Uterus (tissue), 2 donors: ENCODE measurements around the gene ZNF846.

Experiments used
- POLR2A ChIP-seq, 2 donors: fragments of 450-650 bp; IDR thresholded peaks; one replicate each; pipeline ENCODE4 v1.6.1; 2016; ENCODE audit warnings: antibody characterized with exemption in 2 of 2, mild to moderate bottlenecking in 1 of 2, moderate library complexity in 1 of 2
- TF ChIP-seq, protein P1 (sequence below), 4 experiments: fragments of 200-600 bp in 2 of 4; fragments of 450-650 bp in 2 of 4; sonication (generic) in 2 of 4; IDR thresholded peaks; one replicate each; pipeline ENCODE4 v1.5.1; 2016 to 2019; ENCODE audit warnings: antibody characterized with exemption in 4 of 4, mild to moderate bottlenecking in 2 of 4, moderate library complexity in 1 of 4

DNA sequence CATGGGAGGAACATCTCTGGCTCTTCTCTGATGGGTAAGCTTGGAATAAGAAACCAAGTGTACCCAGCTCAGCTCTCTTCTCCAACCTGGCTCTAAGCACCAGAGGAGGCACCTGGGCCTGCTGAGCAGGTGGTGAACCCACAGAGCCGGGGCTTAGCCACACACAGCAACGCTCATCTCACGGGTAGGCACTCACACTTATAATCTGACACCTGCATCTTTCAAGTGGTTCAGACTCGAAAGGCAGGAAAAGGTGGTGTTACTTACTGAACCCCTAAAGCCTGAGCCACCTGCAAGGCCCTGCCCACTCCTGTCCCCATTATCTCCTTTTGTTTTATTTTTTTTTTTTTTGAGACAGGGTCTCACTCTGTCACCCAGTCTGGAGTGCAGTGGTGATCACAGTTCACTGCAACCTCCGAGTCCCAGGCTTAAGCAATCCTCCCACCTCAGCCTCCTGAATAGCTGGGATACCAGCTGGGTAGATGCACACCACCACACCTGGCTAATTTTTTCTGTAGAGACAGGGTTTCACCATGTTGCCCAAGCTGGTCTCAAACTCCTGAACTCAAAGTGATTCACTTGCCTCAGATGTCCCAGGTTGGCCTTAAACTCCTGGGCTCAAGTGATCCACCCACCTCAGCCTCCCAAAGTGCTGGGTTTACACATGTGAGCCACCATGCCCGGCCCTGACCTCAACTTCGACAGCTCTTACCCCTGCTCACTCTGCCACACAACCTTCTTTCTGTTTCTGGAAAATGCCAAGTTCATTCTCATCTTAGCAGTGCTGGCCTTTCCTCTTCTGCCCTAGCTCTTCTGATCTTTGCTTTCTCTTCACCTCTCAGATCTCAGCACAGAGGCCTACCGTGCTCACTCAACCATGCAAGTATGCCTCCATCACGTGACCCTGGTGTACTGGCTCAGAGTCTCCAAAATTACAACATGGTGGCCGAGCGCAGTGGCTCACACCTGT lies 40.6 kb upstream of the ZNF846 start:
- TF ChIP-seq, protein P1, sequence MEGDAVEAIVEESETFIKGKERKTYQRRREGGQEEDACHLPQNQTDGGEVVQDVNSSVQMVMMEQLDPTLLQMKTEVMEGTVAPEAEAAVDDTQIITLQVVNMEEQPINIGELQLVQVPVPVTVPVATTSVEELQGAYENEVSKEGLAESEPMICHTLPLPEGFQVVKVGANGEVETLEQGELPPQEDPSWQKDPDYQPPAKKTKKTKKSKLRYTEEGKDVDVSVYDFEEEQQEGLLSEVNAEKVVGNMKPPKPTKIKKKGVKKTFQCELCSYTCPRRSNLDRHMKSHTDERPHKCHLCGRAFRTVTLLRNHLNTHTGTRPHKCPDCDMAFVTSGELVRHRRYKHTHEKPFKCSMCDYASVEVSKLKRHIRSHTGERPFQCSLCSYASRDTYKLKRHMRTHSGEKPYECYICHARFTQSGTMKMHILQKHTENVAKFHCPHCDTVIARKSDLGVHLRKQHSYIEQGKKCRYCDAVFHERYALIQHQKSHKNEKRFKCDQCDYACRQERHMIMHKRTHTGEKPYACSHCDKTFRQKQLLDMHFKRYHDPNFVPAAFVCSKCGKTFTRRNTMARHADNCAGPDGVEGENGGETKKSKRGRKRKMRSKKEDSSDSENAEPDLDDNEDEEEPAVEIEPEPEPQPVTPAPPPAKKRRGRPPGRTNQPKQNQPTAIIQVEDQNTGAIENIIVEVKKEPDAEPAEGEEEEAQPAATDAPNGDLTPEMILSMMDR (IDR thresholded peaks at IDR 0.05): no peak
- no peak for TF ChIP-seq POLR2A (IDR thresholded peaks at IDR 0.05)
